GM21576 (cell line): ENCODE data around the gene LCE5A.
"Not testable (repeated sequence)": the region's sequence is repeated elsewhere in the genome, so short reads cannot be mapped to it uniquely, and the experiment has no call there.

Source experiments
- ATAC-seq: cut with Tn5 transposase; IDR thresholded peaks from one replicate; pipeline ENCODE4 v1.9.1; 2021; ENCODE audit warnings: mild to moderate bottlenecking, moderate library complexity; ENCODE audit not compliant: unreplicated experiment

Gene LCE5A

DNA sequence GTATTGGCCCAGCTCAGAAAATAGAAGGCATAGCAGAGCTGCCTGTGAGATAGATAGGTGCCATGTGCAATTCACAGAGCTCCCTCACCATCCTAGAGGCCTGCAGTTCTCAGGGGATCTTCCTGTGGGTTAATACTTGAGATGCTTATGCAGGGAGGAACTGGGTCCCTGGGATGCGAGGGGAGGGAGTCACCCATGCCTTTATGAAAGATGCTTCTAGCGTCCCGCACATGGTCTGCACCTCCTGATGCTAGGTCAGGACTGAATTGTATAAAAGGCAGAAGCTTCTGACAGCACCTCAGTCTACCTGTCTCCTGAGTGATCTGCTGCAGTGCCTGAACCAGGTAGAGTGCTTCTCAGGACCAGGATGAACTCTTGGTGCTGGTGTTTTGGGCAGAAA lies at the start of gene LCE5A:
Gene LCE5A, plus strand, starts transcription at position 301 of the 400 bp plus-strand sequence. CDS start 732 bp downstream, outside the sequence.
- no peak for ATAC-seq

- no peak for ATAC-seq
Measured at GRCh38 chr1:152461544-152461943, 49.1 kb upstream of the LCE5A start.

DNA sequence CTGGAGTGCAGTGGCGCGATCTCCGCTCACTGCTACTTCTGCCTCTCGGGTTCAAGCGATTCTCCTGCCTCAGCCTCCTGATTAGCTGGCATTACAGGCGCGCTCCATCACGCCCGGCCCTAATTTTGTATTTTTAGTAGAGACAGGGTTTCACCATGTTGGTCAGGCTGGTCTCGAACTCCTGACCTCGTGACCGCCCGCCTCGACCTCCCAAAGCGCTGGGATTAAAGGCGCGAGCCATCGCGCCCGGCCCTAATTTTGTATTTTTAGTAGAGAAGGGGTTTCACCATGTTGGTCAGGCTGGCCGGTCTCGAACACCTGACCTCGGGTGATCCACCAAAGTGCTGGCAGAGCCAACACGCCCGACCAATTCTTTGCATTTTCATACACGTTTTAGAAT lies 48.0 kb upstream of the LCE5A start:
- no peak for ATAC-seq

GRCh38 chr1:152466217-152466616 lies 44.4 kb upstream of the LCE5A start:
- no peak for ATAC-seq

DNA sequence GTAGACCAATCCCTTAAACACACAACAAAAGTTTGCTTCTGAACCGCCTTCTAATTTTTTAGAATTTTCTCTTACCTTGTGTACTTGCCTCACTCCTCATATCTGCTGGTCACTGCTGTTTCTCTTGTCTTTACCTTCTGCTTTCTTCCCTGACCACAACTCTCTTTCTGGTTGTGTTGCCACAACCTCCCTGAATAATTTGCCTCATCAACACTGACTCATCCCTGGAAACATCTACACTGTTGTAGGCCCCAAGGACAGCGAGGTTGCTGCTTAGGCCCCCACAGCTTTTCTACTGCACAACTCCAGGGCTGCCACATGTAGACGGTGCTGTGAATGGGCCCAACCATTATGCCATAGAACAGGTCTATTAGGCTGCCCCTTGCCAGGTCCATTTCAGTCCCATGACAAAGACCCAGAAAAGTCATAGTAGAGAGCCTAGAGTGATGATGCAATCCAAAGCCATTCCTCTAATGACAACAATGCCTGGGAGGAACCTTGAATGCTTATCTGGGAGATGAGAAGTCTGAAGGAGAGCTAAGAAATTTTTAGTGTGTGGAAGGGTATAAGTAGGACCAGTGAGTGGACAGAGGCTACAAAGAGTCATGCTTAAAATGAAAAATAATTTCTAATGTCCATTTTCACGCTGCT lies 36.6 kb upstream of the LCE5A start:
- ATAC-seq = no peak

GRCh38 chr1:152479792-152480595 lies 30.6 kb upstream of the LCE5A start:
- no peak for ATAC-seq

DNA sequence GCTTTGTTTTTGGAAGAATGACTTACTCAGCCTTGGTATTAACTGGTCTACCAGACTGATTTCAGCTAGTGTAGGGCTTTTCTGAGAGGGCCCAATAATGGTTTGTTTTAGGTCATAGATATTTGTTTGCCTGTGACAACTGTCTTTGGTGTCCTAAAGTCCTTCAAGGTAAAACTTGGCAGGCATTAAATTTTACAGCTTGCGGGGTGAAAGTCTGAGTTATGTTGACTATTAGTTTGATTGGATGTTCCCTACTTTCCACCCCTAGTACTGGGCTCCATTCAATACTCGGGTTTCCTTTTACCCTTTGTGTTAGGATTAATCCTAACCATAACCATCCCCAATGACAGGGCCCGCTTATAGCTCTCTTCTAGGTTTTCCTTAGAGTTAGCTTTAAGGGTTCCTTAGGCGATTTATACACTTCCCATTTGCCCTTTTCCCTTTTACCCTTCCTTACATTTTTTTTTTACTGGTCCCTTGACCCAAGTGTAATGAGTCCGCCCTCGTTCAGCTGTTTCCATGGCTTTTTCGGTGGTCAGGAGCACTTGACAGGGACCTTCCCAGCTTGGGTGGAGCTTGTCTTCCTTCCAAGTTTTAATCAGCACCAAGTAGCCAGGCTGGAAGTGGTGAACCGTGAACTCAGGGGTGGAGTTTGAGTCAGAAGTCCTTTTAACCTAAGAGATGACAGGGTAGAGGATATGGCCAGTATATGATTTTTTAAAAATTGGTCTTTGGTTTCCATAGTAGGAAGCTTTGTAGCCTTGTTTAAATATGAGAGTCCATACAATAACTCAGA lies 28.5 kb upstream of the LCE5A start:
- no peak for ATAC-seq

DNA sequence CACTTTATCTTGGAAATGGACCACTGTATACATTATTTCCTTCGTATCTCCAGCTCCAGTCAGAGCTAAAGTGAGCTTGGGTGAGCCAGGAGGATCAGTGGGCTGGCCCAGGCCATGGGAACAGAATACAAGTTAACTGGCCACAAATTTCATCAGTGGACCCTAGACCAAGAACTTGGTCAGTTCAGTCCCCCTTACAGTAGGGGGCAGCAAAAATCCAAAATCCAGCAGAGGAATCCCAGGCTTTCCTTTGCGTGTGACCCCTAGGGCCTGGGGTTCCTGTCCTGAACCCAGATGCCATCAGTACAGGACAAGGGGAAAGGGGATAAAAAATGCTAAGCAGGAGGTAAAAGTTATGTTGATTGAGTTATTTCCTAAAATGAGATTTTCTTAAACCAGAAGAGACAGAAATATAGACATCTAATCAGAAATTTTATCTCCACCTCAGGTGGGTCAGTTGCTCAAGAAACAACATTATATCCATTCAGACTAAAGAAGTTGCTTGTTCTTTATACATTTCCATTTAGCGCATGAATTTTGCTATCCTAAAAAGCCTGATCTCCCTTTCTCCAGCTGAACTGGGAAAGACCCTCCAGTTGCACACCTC lies 24.1 kb upstream of the LCE5A start:
- ATAC-seq = no peak

- ATAC-seq = no peak
Measured at GRCh38 chr1:152487871-152488270, 22.7 kb upstream of the LCE5A start.

DNA sequence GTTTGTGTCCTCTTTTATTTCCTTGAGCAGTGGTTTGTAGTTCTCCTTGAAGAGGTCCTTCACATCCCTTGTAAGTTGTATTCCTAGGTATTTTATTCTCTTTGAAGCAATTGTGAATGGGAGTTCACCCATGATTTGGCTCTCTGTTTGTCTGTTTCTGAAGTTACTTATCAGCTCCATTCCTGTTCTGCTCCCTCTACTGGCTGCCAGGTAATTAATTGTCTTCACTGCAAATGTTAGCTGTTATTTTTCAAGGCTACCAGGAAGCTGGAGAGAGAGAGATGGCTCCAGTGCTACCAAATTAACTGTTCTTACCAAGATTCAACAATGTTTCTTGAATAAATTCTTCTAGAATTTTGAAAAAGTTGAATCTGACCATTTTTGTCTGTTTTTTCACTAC lies 19.1 kb upstream of the LCE5A start:
- not testable (repeated sequence) for ATAC-seq

DNA sequence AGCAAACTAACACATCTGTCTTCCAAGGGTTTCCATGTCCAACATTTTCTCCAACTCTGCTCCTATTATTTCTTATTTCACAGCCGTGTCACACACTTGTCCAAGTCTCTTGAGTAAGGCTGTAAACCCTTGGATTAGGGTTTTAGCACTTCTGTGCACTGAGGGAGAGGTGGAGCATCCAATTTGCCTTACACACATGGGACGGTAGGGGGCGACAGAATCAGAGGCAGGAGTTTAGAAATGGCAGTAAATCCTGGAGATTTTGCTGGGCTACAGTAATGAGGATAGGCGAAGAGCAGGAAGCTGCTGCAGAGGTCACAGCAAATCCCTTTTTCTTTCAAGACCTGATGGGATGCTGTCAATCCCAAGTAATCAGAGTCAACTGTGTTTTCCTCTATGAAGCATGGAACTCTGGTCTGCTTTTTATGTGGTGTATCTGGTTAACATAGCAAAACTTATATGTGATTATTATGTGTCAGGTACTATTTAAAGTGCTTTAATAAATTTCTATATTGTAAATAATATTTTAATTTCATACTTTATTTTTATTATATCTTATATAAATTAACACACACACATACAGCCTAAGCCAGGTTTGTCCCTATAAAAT lies 15.4 kb upstream of the LCE5A start:
- ATAC-seq = no peak

DNA sequence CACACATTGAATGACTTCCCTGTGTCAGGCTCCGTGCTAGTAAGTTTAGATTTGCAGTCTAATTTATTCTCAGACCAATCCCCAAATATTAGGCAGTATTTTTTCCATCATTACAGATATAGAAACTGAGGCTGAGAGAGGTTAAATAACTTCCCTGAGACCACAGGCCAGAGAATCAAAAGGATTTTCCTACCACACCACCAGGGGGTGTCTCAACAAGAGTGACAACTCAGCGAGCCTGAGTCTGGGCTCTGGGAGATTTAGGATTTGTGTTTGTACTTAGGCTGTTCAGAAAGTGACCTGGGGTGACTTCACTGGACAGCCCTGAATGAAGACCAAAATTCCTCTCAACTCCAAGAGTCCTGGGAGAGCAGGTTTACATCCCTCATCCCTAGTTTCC lies 13.3 kb upstream of the LCE5A start:
- ATAC-seq = no peak

DNA sequence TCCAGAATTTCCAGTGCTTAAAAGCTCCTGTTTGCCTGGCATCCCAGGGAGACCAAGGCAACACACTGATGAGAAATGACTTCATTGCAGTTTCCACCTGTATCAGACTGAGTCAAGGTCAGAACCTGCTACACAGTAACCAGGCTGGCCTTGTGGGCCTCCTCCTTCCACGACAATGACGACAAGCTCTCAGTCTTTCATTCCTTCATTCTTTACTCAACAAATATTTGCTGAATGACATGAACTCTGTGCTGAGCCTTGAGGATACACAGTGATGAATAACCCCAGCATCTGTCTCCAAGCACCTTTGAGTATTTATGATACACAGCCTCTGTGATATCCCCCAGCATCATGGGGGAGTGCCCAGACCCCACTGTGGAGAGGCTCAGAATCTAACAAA lies 8.9 kb upstream of the LCE5A start:
- ATAC-seq = no peak

DNA sequence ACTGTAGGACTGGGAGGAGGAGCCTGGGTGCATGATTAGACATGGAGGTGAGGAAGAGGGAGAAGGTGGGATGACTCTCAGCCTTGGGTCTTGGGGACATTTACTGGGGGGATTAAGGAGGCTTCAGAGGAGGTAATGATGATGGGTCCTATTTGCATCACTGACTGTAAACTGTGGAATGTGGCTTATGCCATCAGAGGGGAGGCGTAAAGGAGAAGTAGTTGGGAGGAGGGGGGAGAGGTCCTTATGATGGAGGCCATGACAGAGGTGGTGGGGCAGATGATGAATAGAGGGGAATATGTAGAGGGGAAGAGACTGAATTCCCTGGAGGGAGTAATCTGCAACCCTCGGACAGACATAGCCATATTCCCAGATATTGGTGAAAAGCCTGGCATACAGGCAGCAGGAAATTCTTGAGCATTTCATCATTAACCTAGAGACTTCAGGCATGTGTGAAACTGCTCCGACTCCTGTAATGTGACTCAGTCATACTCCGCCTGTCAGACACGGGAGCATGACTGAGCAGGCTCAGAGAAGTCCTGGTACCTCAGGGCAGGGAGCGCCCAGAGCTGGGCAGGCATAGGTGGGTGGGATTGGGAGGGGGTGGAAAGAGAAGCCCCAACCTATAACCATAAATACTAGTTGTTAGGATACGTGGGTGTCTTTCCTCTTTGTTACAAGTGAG lies 8.0 kb upstream of the LCE5A start:
- no peak for ATAC-seq

DNA sequence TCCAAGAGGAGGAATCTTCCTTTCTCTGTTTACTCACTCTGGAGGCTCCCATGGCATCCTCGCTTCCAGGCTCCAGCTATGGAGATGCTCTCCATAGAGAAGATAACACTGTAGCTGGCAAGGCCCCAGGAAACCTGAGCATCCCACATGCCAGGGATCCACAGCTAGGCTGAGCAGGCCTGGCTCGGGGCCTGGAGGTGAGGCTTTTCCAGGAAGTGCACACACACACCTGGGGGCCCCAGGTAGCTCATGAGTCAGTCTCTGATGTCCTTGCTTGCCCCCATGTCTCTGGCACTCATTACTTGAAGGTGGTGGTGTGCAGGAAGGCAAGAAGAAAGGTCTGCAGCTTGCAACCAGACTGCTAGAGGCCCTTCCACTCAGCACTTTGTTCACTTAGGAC lies 5.5 kb upstream of the LCE5A start:
- ATAC-seq = no peak

- no peak for ATAC-seq
Measured at GRCh38 chr1:152506899-152507498, 3.6 kb upstream of the LCE5A start.

- no peak for ATAC-seq
Measured at GRCh38 chr1:152511596-152511995, 993 bp downstream of the LCE5A start.

DNA sequence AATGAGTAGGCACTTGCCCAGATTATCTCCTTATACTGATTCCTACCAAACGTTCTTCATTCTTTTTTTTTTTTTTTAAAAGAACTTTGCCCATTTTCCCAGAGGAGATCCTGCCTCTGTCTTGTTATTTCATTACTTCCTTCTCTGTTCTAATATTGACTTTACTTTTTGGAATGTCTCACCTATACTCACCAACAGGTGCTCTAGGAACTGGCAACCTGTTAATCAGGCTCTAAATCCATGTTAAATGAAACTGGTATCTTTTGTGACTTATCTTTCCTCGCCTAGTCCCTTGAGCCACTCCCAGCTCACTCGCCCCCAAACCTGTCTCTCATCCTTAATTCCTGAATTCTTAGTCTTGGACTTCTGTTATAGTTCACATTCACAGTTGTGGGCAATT lies 2.5 kb downstream of the LCE5A start:
- ATAC-seq = no peak

GRCh38 chr1:152514715-152515433 lies 4.3 kb downstream of the LCE5A start:
- ATAC-seq = no peak
